ENCODE results near the gene PECR. TPM values are rescaled to one million over a fixed set of nuclear protein-coding genes. Genes with fewer than 3 reads are reported as not detected.

The PECR gene
- total and polyA plus RNA-seq, 4 donors, result 31.8 to 152 (median 65.5) TPM

DNA sequence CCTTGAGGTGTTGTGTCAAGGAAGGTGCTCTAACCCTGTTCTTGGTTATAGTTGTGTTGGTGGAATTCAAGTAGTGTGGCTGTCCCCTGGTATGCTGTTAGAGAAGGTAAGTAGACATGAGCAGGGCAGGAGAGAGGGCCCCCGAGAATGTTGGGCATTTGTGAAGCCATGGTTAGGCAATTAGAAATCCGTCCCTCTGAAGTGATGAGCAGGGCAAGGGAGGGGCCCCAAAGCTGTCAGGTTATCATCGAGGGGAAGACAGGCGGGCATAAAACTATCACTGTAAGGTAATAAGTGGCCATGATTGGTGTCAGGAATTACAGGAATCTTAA is 32.7 kb upstream of the PECR start:
- Histone ChIP-seq H3K9ac (ENCODE audit: low read depth in 1 of 2, low read length in 2 of 2) (no peak overlapping the region), H3K4me1 (ENCODE audit: control insufficient read depth in 4 of 4, insufficient read depth in 4 of 4, low read length in 3 of 4) (peaks cover 7 to 50% (median 35%) of the 10 kb centered on the region in 4 donors), H3K27ac (ENCODE audit: low read depth in 1 of 2, low read length in 2 of 2) (no peak overlapping the region), H3K9me3 (ENCODE audit: control insufficient read depth in 4 of 4, low read length in 3 of 4) (no peaks in the 10 kb centered on the region), H3K4me3 (ENCODE audit: low read depth in 1 of 3, low read length in 3 of 3) (no peak overlapping the region), H3K27me3 (ENCODE audit: control insufficient read depth in 4 of 4, insufficient read depth in 4 of 4, low read length in 3 of 4) (no peaks in the 10 kb centered on the region), H3K36me3 (ENCODE audit: control insufficient read depth in 4 of 4, insufficient read depth in 3 of 4, low read depth in 1 of 4, low read length in 3 of 4) (peaks cover 0 to 31% (median 14%) of the 10 kb centered on the region in 4 donors)
- DNase-seq (ENCODE audit: low spot score), result no peak
- no peak for TF ChIP-seq HNF4A (conservative IDR thresholded peaks at IDR 0.05)
- no peak for TF ChIP-seq NR2F2 (IDR thresholded peaks at IDR 0.05)
- TF ChIP-seq FOXA2 (IDR thresholded peaks at IDR 0.05), result no peak
- no peak for TF ChIP-seq GABPA (IDR thresholded peaks at IDR 0.05 in 1 of 2, conservative IDR thresholded peaks at IDR 0.05 in 1 of 2)
- TF ChIP-seq YY1 (IDR thresholded peaks at IDR 0.05), result no peak
- no peak for TF ChIP-seq RXRA (IDR thresholded peaks at IDR 0.05)
- TF ChIP-seq, protein P1, sequence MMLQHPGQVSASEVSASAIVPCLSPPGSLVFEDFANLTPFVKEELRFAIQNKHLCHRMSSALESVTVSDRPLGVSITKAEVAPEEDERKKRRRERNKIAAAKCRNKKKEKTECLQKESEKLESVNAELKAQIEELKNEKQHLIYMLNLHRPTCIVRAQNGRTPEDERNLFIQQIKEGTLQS (IDR thresholded peaks at IDR 0.05), result no peak
- 43% methylated on average over 4 of the region's 4 CpGs for WGBS

DNA sequence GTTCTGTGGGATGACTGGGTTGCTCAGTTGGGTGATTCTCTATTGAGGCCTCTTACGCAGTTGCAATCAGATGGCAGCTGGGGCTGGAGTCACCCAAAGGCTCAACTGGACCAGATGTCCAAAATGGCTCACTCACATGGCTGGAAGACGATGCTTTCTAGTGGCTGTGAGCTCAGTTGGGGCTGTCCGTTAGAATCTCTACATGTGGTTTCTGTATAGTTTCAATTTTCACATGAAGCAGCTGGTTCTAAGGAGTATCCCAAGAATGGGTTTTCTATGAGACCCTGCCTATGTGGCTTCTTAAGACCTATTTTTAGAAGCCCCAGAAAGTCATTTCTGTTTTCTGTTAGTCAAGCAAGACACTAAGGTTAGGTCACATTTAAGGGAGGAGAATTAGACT is 32.0 kb upstream of the PECR start:
- H3K36me3 ChIP-seq (ENCODE audit: control insufficient read depth in 4 of 4, insufficient read depth in 3 of 4, low read depth in 1 of 4, low read length in 3 of 4), result peaks cover 0 to 24% (median 11%) of the 10 kb centered on the region in 4 donors
- no peaks in the 10 kb centered on the region for H3K27me3 ChIP-seq (ENCODE audit: control insufficient read depth in 4 of 4, insufficient read depth in 4 of 4, low read length in 3 of 4)
- H3K4me3 ChIP-seq (ENCODE audit: low read depth in 1 of 3, low read length in 3 of 3), result no peak overlapping the region
- no peak overlapping the region for H3K9ac ChIP-seq (ENCODE audit: low read depth in 1 of 2, low read length in 2 of 2)
- H3K27ac ChIP-seq (ENCODE audit: low read depth in 1 of 2, low read length in 2 of 2), result no peak overlapping the region
- TF ChIP-seq, protein P2, sequence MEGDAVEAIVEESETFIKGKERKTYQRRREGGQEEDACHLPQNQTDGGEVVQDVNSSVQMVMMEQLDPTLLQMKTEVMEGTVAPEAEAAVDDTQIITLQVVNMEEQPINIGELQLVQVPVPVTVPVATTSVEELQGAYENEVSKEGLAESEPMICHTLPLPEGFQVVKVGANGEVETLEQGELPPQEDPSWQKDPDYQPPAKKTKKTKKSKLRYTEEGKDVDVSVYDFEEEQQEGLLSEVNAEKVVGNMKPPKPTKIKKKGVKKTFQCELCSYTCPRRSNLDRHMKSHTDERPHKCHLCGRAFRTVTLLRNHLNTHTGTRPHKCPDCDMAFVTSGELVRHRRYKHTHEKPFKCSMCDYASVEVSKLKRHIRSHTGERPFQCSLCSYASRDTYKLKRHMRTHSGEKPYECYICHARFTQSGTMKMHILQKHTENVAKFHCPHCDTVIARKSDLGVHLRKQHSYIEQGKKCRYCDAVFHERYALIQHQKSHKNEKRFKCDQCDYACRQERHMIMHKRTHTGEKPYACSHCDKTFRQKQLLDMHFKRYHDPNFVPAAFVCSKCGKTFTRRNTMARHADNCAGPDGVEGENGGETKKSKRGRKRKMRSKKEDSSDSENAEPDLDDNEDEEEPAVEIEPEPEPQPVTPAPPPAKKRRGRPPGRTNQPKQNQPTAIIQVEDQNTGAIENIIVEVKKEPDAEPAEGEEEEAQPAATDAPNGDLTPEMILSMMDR (IDR thresholded peaks at IDR 0.05; ENCODE audit: low read depth, low read length, missing input control), result no peak
- TF ChIP-seq FOXA1 (IDR thresholded peaks at IDR 0.05) (no peak), RXRA (IDR thresholded peaks at IDR 0.05) (no peak), NR2F2 (IDR thresholded peaks at IDR 0.05) (no peak), FOXA2 (IDR thresholded peaks at IDR 0.05) (no peak), SP1 (IDR thresholded peaks at IDR 0.05) (no peak), GABPA (IDR thresholded peaks at IDR 0.05 in 1 of 2, conservative IDR thresholded peaks at IDR 0.05 in 1 of 2) (no peak), JUND (IDR thresholded peaks at IDR 0.05) (no peak), EGR1 (IDR thresholded peaks at IDR 0.05; ENCODE audit: low read depth in 2 of 2) (no peak), TAF1 (conservative IDR thresholded peaks at IDR 0.05) (no peak), HNF4A (conservative IDR thresholded peaks at IDR 0.05) (no peak), YY1 (IDR thresholded peaks at IDR 0.05) (no peak), RAD21 (IDR thresholded peaks at IDR 0.05) (no peak), HNF4G (IDR thresholded peaks at IDR 0.05) (no peak)
- TF ChIP-seq, protein P3, sequence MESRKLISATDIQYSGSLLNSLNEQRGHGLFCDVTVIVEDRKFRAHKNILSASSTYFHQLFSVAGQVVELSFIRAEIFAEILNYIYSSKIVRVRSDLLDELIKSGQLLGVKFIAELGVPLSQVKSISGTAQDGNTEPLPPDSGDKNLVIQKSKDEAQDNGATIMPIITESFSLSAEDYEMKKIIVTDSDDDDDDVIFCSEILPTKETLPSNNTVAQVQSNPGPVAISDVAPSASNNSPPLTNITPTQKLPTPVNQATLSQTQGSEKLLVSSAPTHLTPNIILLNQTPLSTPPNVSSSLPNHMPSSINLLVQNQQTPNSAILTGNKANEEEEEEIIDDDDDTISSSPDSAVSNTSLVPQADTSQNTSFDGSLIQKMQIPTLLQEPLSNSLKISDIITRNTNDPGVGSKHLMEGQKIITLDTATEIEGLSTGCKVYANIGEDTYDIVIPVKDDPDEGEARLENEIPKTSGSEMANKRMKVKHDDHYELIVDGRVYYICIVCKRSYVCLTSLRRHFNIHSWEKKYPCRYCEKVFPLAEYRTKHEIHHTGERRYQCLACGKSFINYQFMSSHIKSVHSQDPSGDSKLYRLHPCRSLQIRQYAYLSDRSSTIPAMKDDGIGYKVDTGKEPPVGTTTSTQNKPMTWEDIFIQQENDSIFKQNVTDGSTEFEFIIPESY (IDR thresholded peaks at IDR 0.05), result no peak
- TF ChIP-seq, protein P4, sequence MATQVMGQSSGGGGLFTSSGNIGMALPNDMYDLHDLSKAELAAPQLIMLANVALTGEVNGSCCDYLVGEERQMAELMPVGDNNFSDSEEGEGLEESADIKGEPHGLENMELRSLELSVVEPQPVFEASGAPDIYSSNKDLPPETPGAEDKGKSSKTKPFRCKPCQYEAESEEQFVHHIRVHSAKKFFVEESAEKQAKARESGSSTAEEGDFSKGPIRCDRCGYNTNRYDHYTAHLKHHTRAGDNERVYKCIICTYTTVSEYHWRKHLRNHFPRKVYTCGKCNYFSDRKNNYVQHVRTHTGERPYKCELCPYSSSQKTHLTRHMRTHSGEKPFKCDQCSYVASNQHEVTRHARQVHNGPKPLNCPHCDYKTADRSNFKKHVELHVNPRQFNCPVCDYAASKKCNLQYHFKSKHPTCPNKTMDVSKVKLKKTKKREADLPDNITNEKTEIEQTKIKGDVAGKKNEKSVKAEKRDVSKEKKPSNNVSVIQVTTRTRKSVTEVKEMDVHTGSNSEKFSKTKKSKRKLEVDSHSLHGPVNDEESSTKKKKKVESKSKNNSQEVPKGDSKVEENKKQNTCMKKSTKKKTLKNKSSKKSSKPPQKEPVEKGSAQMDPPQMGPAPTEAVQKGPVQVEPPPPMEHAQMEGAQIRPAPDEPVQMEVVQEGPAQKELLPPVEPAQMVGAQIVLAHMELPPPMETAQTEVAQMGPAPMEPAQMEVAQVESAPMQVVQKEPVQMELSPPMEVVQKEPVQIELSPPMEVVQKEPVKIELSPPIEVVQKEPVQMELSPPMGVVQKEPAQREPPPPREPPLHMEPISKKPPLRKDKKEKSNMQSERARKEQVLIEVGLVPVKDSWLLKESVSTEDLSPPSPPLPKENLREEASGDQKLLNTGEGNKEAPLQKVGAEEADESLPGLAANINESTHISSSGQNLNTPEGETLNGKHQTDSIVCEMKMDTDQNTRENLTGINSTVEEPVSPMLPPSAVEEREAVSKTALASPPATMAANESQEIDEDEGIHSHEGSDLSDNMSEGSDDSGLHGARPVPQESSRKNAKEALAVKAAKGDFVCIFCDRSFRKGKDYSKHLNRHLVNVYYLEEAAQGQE (IDR thresholded peaks at IDR 0.05), result no peak
- TF ChIP-seq, protein P1 (IDR thresholded peaks at IDR 0.05), result no peak
- TF ChIP-seq, protein P5, sequence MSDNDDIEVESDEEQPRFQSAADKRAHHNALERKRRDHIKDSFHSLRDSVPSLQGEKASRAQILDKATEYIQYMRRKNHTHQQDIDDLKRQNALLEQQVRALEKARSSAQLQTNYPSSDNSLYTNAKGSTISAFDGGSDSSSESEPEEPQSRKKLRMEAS (IDR thresholded peaks at IDR 0.05), result no peak
- peaks cover 6 to 49% (median 35%) of the 10 kb centered on the region in 4 donors for H3K4me1 ChIP-seq (ENCODE audit: control insufficient read depth in 4 of 4, insufficient read depth in 4 of 4, low read length in 3 of 4)
- DNase-seq (ENCODE audit: low spot score), result no peak
- no peaks in the 10 kb centered on the region for H3K9me3 ChIP-seq (ENCODE audit: control insufficient read depth in 4 of 4, low read length in 3 of 4)
- 88% methylated on average over 3 of the region's 3 CpGs for WGBS

Measured in liver (tissue), 9 donors.